ENCODE data around the gene XYLT2.

The XYLT2 gene

GRCh38 chr17:50363217-50364060 is 17.5 kb downstream of the XYLT2 start:
- DNase-seq (ENCODE audit: low spot score): peak; percentile 50

DNA sequence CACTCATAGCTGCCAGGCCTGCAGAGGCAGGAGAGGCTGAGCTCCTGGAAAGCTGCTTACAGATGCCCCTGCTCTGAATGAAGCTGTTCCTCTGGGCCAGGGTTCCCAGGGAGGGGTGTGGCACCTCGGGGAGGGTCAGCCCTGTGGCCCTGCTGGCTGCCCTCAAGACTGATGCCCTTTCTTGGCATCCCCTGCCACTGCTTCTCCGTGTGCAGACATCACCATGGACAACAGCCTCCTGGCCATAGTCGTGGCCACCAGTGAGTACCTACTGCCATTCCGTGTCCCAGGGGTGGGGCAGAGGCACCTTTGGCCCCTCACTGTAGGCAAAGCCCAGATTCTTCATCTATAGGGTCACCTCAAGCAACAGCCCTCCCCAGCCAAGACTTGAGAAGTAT is 18.1 kb downstream of the XYLT2 start:
- DNase-seq (ENCODE audit: low spot score): no peak

- no peak for DNase-seq (ENCODE audit: low spot score)
These were observed 18.8 kb downstream of the XYLT2 start for GRCh38 chr17:50364715-50365114.

GRCh38 chr17:50365165-50365564 is 19.2 kb downstream of the XYLT2 start:
- DNase-seq (ENCODE audit: low spot score): no peak

- DNase-seq (ENCODE audit: low spot score): no peak
These were observed 19.9 kb downstream of the XYLT2 start for GRCh38 chr17:50365649-50366393.

GRCh38 chr17:50367401-50367800 is 21.5 kb downstream of the XYLT2 start:
- no peak for DNase-seq (ENCODE audit: low spot score)

- no peak for DNase-seq (ENCODE audit: low spot score)
These were observed 24.1 kb downstream of the XYLT2 start for GRCh38 chr17:50370052-50370451.

GRCh38 chr17:50371526-50371925 is 25.6 kb downstream of the XYLT2 start:
- no peak for DNase-seq (ENCODE audit: low spot score)

DNA sequence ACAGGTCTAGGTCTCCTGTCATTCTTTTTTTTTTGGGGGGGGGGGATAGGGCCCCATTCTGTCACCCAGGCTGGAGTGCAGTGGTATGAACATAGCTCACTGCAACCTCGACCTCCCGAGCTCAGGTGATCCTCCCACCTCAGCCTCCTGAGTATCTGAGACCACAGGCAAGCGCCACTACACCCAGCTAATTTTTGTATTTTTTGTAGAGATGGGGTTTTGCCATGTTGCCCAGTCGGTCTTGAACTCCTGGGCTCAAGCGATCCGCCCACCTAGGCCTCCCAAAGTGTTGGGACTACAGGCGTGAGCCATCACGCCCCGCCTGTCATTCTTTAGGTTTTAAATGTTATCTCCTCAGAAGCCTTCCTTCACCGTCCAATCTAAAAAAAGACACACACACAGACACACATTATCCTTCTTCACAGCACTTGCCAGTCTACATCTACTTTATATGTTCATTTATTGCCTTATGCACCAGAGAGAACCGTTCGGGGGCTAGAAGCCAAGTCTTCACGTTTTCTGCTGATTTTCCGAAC is 26.4 kb downstream of the XYLT2 start:
- no peak for DNase-seq (ENCODE audit: low spot score)

- DNase-seq (ENCODE audit: low spot score): peak; percentile 95
These were observed 27.0 kb downstream of the XYLT2 start, which contains the start of the genes EME1 and MRPL27 for GRCh38 chr17:50372758-50373556. Gene EME1 (plus strand): TSS chr17:50373229. CDS start chr17:50375209, 1,980 bp downstream. Gene MRPL27 (minus strand): TSS chr17:50373184. CDS start chr17:50373170, 14 bp downstream.

DNA sequence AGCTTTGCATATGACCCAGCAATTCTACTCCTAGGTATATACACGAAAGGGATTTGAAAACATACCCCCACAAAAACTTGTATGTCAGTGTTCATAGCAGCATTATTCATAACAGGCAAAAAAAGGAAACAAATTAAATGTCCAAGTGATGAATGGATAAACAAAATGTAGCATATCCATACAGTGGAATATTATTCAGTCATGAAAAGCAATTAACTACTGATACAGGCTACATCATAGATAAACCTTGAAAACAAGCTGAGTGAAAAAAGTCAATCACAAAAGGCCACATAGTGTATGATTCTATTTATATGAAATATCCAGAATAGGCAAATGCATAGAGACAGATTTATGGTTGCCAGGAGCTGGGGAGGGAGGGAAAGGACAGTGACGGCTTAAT is 27.8 kb downstream of the XYLT2 start:
- no peak for DNase-seq (ENCODE audit: low spot score)

- no peak for DNase-seq (ENCODE audit: low spot score)
These were observed 30.1 kb downstream of the XYLT2 start for GRCh38 chr17:50375858-50376538.

GRCh38 chr17:50379351-50380132 is 33.6 kb downstream of the XYLT2 start:
- DNase-seq (ENCODE audit: low spot score): no peak

- no peak for DNase-seq (ENCODE audit: low spot score)
These were observed 34.7 kb downstream of the XYLT2 start for GRCh38 chr17:50380369-50381259.

DNA sequence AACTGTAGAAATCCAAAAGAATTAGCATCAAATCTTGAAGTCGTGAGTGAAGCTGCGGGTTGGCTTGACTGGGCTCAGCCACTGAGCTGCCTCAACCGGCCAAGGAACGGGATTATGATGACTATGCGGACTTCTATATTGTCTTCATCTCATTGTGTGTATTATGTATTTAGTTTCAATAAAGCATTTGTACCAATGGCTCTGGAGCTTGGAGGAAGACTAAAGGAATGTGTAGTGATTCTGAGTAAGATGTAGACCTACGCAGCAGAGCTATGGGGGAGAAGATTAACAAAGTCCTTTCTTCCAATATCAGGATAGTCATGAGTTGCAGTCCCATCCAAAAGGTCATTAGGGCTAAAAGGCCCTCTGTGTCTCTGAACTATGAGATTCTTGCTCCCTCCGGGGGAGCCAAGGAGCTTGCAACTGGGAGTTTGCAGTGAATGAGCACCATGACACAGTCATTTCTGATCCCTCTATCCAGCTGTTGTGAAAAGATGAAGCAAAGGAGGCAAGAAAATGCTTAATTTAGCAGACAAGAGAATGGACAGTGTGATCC is 35.4 kb downstream of the XYLT2 start:
- DNase-seq (ENCODE audit: low spot score): no peak

DNA sequence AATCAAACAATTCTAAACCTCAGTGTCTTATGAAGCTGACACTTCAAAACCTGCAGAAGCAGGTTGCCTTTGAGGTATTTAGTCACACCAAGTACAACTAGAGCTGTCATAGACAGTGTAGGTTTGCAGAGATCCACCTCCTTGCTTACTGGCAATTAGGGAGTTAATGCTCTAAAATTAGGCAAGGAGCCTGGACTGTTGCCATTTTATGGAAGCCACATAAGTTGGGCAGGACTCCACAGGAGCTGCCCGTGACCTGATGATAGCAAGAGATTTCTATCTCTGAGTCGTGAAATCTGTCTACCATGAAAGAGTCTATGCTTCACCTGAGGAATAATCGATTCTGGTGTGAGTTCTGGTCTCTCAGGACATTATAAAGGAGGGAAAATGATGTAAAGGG is 36.0 kb downstream of the XYLT2 start:
- DNase-seq (ENCODE audit: low spot score): no peak

DNA sequence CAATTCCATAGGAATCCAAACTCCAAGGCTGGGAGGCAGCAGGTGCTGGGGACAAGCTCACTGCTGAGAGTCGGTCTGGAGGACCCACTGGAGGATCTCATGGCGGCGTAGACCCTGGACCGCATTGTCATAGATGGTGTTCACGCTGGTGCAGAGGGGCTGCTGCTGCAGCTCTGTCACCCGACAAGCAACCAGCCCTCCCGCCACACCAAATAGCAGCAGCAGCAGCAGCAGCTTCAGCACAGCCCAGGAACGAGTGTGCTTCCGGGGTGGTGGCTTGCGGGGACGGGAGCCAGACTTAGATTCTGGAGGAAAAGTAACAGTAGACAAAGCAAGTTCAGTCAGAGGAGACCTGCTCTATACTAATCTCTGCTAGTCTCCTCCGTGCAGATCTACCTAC is 37.0 kb downstream of the XYLT2 start:
- no peak for DNase-seq (ENCODE audit: low spot score)

- DNase-seq (ENCODE audit: low spot score): no peak
These were observed 40.6 kb downstream of the XYLT2 start for GRCh38 chr17:50386510-50386909.

- no peak for DNase-seq (ENCODE audit: low spot score)
These were observed 42.8 kb downstream of the XYLT2 start for GRCh38 chr17:50388728-50389127.

All from SK-N-DZ (cell line).